Measurements from ENCODE around the gene KCNA3.

KCNA3 gene

GRCh38 chr1:110638058-110638457 lies 36.7 kb downstream of the KCNA3 start:
- no peak for DNase-seq

DNA sequence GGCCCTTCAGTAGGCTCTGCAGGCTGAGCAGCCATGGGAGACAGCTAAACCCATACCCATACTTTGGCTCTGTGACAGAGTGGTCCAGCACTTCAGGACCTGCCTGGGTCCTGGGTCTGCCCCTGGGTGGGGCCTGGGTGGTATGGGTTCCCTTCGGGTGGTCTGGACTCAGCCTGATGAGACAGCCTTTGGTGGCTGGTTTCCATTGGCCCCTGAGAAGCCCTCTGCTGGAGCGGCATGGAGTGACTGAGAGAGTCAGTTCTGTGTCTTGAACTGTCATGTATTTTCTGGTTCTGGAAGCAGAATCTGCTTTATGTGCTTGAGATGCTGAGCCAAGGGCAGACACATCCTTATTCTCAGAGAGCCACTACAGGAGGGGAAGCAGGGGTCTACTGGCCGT lies 37.3 kb downstream of the KCNA3 start:
- DNase-seq = no peak

DNA sequence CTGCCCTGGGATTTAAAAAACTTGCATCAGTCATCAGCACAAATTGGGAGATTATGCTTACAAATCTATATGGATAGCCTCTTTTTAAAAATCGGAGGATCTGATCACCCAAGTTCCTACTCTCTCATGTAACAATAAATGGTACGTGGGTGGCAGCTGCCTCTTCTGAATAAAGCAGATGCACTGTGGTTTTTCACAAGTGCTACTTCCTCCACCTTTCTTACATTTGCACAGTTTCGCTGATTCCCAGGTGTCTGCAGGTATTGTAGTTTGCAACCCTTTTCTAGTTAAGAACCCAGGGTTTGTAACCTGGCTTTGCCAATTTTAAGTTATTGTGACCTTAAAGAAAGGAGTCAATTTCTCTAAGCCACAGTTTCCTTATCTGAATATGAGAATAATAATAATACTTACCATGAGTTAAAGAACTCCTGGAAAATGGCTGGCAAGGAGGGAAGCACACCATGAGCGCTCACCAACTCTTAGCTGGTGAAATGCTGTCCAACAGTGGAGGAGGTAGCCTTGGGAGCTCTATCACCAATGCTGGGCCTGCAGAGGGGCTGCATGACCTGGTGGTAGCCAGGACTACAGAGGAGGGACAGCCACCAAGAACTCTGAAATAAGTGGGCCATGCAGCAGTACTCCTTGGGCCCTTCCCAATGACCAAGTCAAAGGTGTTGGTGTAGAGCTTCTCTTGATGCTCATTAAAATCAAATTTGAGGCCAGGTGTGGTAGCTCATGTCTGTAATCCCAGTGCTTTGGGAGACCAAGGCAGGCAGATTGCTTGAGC lies 38.4 kb downstream of the KCNA3 start:
- DNase-seq = no peak

- no peak for DNase-seq
Observed at GRCh38 chr1:110635434-110635833, 39.3 kb downstream of the KCNA3 start.

DNA sequence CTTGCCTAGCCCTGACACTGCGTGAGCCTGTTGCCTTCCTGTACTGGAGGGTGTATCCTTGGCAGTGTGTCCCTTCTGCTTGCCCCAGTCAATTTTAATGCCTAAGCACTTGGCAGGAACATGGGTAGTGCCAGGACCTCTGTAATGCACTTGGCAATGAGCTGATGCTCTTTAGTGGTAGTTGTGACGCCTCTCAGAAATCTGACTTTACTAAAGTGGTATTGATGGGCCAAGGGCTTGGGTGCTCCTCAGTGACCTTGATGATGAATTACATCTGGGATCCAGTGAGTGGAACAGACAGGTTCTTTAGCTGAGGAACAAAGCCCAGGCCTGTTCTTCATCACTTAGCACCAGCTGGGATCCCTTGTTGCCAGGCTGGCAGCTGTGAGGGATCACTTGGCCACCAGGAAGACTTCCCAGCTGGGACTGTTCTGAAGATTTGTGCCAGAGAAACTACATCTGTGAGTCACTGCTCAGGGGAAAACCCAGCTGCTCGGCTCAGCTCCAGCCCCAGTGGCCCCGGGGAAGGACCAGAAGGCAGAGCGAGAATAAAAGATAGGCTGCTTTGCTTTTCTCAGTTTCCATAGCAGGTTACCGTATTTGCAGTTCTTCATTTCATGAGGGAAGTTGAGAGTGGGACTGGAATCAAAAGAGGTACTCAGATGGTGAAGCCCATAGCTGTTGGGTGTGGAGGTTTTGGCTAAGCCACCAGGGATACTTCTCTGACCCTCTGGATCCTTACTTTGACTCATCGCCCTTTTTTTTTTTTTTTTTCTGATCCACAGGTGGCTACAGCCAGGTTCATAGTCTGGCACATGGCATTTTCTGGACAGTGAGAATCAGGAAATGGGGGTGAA lies 40.1 kb downstream of the KCNA3 start:
- DNase-seq = peak; percentile 93

GRCh38 chr1:110634086-110634454 lies 40.7 kb downstream of the KCNA3 start:
- no peak for DNase-seq

- no peak for DNase-seq
Observed at GRCh38 chr1:110633646-110634030, 41.1 kb downstream of the KCNA3 start.

- no peak for DNase-seq
Observed at GRCh38 chr1:110631836-110632620, 42.7 kb downstream of the KCNA3 start.

DNA sequence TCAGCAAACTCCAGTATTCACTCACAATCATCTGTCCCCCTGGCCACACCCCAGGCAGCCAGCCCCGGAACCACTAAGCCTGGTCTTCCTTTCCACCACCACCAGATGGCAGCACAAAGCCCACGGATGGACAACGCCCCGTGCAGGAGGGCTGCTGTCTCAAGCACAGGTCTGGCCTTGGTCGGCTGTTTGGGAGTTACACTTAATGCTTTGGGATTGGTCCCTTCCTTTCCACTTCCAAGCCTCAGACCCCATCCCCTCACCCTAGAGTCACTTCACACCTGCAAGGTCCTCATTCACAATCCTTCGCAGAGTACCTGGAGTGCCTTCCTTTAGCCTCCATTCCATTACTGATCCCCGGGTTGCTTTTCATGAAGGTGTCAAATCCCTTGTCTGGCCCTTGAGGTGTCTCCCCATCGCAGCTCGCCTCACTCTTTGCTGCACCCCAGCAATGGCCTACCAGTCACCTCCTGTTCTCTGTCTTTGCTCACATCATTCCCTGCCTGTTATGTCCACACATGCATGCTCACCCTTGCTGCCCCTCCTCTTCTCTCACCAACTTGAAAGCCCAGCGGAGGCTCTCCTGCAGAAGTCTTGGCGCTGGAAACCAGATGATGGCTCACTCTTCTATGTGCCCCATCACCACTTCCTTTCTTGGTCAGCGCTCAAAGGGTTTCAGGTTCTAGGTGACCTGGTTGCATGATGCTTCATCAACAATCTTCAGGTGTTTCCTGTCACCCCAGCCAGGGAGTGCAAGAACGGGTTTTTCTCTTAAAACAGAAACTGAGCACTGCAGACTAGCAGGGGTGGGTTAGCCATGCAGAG lies 43.7 kb downstream of the KCNA3 start:
- DNase-seq = peak; percentile 79

- peak; percentile 41 for DNase-seq
Observed at GRCh38 chr1:110628323-110629105, 46.2 kb downstream of the KCNA3 start.

DNA sequence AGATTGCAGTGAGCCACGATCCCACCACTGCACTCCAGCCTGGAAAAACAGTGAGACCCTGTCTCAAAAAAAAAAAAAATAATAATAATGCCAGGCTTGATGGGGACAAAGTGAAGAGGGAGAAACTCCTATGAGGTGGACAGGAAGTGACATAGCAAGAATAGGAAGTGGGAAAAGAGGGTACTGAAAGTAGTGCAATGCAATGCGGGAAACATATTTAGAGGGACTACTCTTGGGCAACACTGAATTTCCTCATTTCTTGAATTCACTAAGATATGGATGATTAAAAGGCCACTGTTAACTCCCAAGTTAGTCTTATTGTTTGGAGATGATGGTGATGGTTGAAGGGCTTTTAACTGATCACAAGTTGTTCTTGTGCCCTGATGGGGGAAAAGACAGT lies 47.0 kb downstream of the KCNA3 start:
- DNase-seq = peak; percentile 98

- DNase-seq = no peak
Observed at GRCh38 chr1:110626889-110627288, 47.9 kb downstream of the KCNA3 start.
